BLaER1 treated with 17β-estradiol and CSF1 and Interleukin-3, amounts not matched to agents 10 nM and 100 nM (cell line): ENCODE data around the gene CNOT6L.

Experiments used
- H3K27ac ChIP-seq, 11 experiments: shearing (Covaris generic); formaldehyde crosslinking; 2 replicates each; pipeline ENCODE4 v1.8.1; 2022
- H3K27me3 ChIP-seq, 11 experiments: shearing (Covaris generic); formaldehyde crosslinking; 2 replicates each; pipeline ENCODE4 v1.8.1; 2022
- H3K36me3 ChIP-seq, 11 experiments: shearing (Covaris generic); formaldehyde crosslinking; 2 replicates each; pipeline ENCODE4 v1.8.1; 2022
- H3K4me1 ChIP-seq, 10 experiments: shearing (Covaris generic); formaldehyde crosslinking; 2 replicates each; pipeline ENCODE4 v1.8.1; 2022
- H3K4me2 ChIP-seq, 11 experiments: shearing (Covaris generic); formaldehyde crosslinking; 2 replicates each; pipeline ENCODE4 v1.8.1; 2022
- H3K4me3 ChIP-seq, 10 experiments: shearing (Covaris generic); formaldehyde crosslinking; 2 replicates each; pipeline ENCODE4 v1.8.1; 2022
- H3K9ac ChIP-seq, 11 experiments: shearing (Covaris generic); formaldehyde crosslinking; 2 replicates each; pipeline ENCODE4 v1.8.1; 2022
- H3K9me3 ChIP-seq, 11 experiments: shearing (Covaris generic); formaldehyde crosslinking; replicated peaks in 1 of 11; 2 replicates each; pipeline ENCODE4 v1.8.1; 2022
- H4K20me1 ChIP-seq, 11 experiments: shearing (Covaris generic); formaldehyde crosslinking; 2 replicates each; pipeline ENCODE4 v1.8.1; 2022
- Cebpa-rat ChIP-seq, 11 experiments: shearing (Covaris generic); IDR thresholded peaks; 2 replicates each; pipeline ENCODE4 v1.8.1; 2022

The CNOT6L gene

DNA sequence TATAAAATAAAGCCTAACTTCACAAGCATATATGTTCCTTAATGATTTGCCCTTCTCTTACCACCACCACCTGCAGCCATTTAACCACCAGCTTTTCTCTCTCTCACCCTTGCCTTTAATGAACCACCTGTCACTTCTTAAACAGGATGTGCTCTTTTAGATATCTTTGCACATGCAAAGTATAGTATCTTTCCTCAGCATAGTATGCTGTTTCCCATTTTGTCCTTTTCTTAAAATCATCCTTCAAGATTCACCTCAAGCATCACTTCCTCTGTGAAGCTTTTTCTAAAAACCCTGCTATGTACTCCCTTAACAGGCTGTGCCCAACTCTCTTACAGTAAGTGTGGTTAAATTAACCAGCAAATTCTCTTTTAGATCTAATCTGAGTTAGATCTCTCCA is 8.2 kb upstream of the CNOT6L start:
- no peaks in the 10 kb centered on the region for H4K20me1 ChIP-seq
- H3K9me3 ChIP-seq, result no peaks in the 10 kb centered on the region
- no peak overlapping the region for H3K4me3 ChIP-seq
- H3K36me3 ChIP-seq, result no peaks in the 10 kb centered on the region
- no peak overlapping the region for H3K9ac ChIP-seq
- H3K27me3 ChIP-seq, result no peaks in the 10 kb centered on the region
- H3K4me2 ChIP-seq, result no peak overlapping the region
- H3K27ac ChIP-seq, result no peak overlapping the region
- H3K4me1 ChIP-seq, result peaks cover 0 to 6% (median 2%) of the 10 kb centered on the region in 10 experiments; a peak in 8 of 20 replicates
- TF ChIP-seq Cebpa-rat (IDR thresholded peaks at IDR 0.05), result no peak

DNA sequence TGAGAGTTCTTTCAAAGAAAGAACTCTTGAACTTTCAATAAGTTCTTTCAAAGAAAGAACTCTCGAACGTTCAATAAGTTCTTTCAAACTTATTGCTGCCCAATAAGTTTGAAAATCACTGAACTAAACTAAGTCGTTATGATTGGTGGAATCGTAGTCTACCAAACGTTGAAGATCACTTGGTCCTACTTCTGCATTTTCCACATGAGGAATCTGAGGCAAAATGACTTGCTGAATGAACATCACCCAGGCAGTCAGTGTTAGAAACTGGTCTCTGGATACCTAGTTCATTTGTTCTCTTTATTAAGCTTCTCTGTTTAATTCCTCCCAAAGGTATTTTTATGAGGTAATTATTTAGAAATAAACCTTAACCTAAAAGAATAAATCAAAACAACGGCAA is 7.1 kb upstream of the CNOT6L start:
- Histone ChIP-seq H3K4me1 (peaks cover 8 to 16% (median 11%) of the 10 kb centered on the region in 10 experiments), H3K36me3 (no peaks in the 10 kb centered on the region), H3K4me2 (no peak overlapping the region), H3K4me3 (no peak overlapping the region), H4K20me1 (no peaks in the 10 kb centered on the region), H3K27me3 (no peaks in the 10 kb centered on the region), H3K9me3 (no peaks in the 10 kb centered on the region), H3K27ac (no peak overlapping the region), H3K9ac (no peak overlapping the region)
- TF ChIP-seq Cebpa-rat (IDR thresholded peaks at IDR 0.05), result no peak

DNA sequence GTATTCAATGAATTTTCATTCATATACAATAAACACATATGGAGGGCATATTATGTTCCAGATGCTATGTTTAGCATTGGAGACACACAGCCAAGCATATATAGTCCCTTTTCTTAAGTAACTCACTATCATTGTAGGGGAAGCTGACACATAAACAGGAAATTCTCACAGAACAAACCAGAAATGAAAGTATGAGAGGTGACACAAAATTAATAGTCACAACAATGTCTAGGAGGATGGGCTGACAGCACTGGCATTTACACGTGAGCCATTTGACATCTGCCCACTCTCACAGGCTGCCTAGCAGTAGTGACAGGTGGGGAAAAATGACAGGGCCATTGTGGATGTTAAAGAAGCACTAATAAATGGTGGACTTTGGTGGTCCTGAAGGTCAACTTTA is 2.6 kb upstream of the CNOT6L start:
- H3K27ac ChIP-seq, result peak overlapping the region in 9 of 11 experiments; percentile 39 to 96 (median 92); a peak in 12 of 22 replicates
- no peak overlapping the region for H3K4me3 ChIP-seq
- peak overlapping the region in 3 of 11 experiments; percentile 96 to 97 (median 96); a peak in 2 of 22 replicates for H3K9ac ChIP-seq
- peak overlapping the region; percentile 74 to 95 (median 87) for H3K4me2 ChIP-seq
- no peaks in the 10 kb centered on the region for H3K36me3 ChIP-seq
- H4K20me1 ChIP-seq, result peaks cover 7 to 16% (median 12%) of the 10 kb centered on the region in 11 experiments; a peak in 16 of 22 replicates
- peaks cover 23 to 33% (median 26%) of the 10 kb centered on the region in 10 experiments for H3K4me1 ChIP-seq
- H3K9me3 ChIP-seq, result no peaks in the 10 kb centered on the region
- no peaks in the 10 kb centered on the region for H3K27me3 ChIP-seq
- no peak for TF ChIP-seq Cebpa-rat (IDR thresholded peaks at IDR 0.05)

DNA sequence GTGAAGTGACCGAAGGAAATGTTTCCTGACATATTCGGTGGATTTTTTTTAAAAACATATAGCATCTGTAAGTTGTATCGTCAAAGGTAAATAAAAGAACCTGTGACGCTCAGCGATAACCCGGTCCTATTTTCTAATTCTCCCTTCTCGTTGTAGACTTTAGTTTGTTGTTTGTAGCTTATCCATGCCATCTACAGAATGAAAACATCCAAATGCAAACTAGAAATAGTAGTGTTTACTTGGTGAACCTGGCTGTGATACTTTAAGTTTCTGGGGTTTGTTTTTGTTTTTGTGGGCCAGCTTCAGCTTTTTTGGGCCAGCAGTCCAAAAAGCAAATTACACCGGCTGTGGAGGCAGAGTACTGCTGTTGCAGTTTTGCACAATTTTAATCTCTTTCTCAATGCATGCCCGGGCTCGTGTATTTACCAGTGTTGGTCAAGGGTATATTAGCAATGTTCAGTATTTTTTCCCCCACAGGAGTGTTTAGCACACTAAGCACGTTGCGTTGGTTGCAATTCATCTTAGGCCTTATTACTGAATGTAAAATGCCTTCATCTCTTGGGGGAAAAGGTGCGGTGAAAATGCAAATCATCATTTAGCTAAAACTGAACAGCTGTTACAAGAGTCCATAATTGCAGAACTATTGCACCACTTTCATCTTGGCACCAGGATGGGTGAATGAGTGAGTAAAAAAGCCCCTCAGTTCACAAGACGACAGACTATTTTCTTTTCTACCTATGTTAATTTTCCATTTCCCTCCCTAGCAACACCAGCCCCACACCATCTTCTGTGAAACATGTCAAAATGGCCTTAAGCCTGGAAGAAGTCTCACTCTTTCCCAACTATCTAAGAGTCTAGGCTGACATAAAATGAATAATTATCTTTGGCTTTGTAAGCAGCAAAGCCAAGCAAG is 1.7 kb upstream of the CNOT6L start:
- peaks cover 7 to 24% (median 19%) of the 10 kb centered on the region in 11 experiments; a peak in 17 of 22 replicates for H4K20me1 ChIP-seq
- H3K4me2 ChIP-seq, result peak overlapping the region; percentile 74 to 95 (median 87)
- no peaks in the 10 kb centered on the region for H3K27me3 ChIP-seq
- peak overlapping the region; percentile 93 to 97 (median 95) for H3K9ac ChIP-seq
- H3K9me3 ChIP-seq, result no peaks in the 10 kb centered on the region
- peak overlapping the region; percentile 78 to 95 (median 90) for H3K4me3 ChIP-seq
- H3K36me3 ChIP-seq, result no peaks in the 10 kb centered on the region
- peaks cover 23 to 38% (median 33%) of the 10 kb centered on the region in 10 experiments for H3K4me1 ChIP-seq
- H3K27ac ChIP-seq, result peak overlapping the region; percentile 89 to 96 (median 93)
- peak in 3 of 11 experiments; percentile 26 to 49 (median 29); a peak in 4 of 22 replicates for TF ChIP-seq Cebpa-rat (IDR thresholded peaks at IDR 0.05)

DNA sequence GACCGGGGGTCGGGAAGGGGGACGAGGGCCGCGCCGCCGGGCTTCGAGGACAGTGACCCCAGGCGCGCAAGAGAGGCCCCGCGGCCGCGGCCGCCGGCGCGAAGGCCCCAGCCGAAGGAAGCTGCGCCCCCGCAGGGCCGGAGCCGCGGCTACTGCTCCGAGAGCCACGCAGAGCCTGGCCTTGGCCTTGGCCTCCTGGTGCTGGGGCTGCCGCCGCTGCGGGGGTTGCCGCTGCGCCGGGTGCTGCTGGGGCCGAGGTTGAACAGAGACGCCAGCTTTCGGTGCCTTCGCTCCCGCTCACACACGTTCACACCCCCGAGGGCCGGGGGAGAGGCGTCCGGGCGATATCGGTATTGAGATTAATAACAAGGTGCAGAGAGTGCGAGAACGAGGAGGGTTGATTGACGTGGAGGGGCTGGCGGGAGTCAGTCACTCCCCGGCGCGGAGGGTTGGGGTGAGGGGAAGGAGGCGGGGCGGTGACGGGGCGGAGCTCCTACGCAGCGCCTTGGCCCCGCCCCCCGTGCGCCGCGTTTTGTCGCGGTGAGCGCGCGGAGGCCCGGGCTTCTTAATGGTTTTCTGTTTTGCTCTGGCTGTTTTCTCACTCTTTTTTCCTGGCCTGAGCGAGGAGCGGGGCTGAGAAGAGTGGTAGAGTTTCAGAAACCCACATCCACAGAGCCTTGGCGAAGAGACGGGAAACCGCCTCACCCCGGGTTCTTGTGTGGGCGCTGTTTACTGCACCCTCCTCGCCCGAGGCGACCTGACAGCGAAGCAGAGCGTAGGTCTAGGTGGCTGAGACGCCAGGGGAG is 878 bp upstream of the CNOT6L start:
- Histone ChIP-seq H3K27me3 (no peaks in the 10 kb centered on the region), H4K20me1 (peaks cover 13 to 33% (median 28%) of the 10 kb centered on the region in 11 experiments; a peak in 18 of 22 replicates), H3K4me2 (peak overlapping the region; percentile 74 to 95 (median 87)), H3K9ac (peak overlapping the region; percentile 93 to 97 (median 95)), H3K4me1 (peaks cover 29 to 45% (median 39%) of the 10 kb centered on the region in 10 experiments), H3K36me3 (no peaks in the 10 kb centered on the region), H3K27ac (peak overlapping the region; percentile 89 to 96 (median 93)), H3K9me3 (no peaks in the 10 kb centered on the region), H3K4me3 (peak overlapping the region; percentile 78 to 95 (median 90))
- TF ChIP-seq Cebpa-rat (IDR thresholded peaks at IDR 0.05), result no peak

DNA sequence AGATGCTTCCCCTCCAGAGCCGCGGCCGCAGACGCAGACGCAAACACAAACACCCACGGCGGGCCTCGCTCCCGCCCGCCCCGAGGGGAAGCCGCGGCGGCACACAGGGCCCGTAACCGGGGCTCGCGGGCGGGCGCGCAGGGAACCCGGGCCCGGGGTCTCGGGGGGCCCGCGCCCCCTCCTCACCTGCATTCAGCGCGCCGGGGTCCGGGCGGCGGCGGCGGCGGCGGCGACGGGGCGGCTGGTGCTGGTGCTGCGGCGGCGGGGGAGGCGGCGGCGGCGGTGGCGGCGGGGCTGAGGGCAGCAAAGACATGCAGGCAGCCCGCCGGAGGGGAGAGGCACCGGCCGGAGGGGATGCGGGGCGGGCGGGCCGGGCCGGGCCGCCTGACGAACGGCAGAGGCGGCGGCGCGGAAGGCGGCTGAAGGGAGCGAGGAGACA is 255 bp upstream of the CNOT6L start:
- Histone ChIP-seq H3K4me1 (peaks cover 29 to 47% (median 39%) of the 10 kb centered on the region in 10 experiments), H3K27me3 (no peaks in the 10 kb centered on the region), H3K4me2 (peak overlapping the region; percentile 71 to 95 (median 87); a peak in 21 of 22 replicates), H3K27ac (peak overlapping the region; percentile 89 to 96 (median 93)), H4K20me1 (peaks cover 13 to 39% (median 31%) of the 10 kb centered on the region in 11 experiments; a peak in 18 of 22 replicates), H3K9me3 (no peaks in the 10 kb centered on the region), H3K4me3 (peak overlapping the region; percentile 78 to 95 (median 90)), H3K9ac (peak overlapping the region; percentile 93 to 97 (median 95)), H3K36me3 (no peaks in the 10 kb centered on the region)
- TF ChIP-seq Cebpa-rat (IDR thresholded peaks at IDR 0.05), result no peak

DNA sequence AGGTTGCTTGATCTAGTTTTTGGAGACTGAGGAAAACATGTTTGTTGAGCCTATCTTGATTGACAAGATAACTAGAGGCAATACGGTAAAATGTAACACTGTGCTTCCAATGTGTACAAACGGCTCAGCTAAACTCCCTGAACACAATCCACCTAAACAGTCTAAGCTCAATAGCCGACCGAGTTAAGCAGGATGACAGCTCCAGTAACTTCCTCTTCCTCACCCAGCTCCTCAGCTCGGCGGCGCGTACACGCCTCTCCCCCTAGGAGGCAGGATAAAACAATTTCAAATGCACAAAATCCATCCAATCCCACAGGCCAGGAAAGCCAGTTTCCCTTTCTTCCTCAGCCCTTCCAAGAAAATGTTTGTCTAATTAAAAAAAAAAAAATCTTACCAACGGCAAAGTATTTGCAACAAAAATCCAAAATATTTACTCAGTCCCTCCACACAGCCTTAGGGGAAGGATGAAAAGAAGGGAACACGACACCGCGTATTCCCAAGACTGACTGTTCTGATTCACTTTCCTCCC is 1.0 kb downstream of the CNOT6L start:
- TF ChIP-seq Cebpa-rat (IDR thresholded peaks at IDR 0.05), result no peak
- H3K4me3 ChIP-seq, result peak overlapping the region; percentile 78 to 95 (median 90)
- no peaks in the 10 kb centered on the region for H3K36me3 ChIP-seq
- peaks cover 13 to 50% (median 31%) of the 10 kb centered on the region in 11 experiments; a peak in 18 of 22 replicates for H4K20me1 ChIP-seq
- H3K4me2 ChIP-seq, result peak overlapping the region; percentile 72 to 95 (median 87)
- H3K27ac ChIP-seq, result peak overlapping the region; percentile 89 to 96 (median 93)
- peaks cover 29 to 55% (median 39%) of the 10 kb centered on the region in 10 experiments for H3K4me1 ChIP-seq
- peaks cover 0 to 1% (median 0%) of the 10 kb centered on the region in 11 experiments; a peak in 1 of 22 replicates for H3K9me3 ChIP-seq
- peak overlapping the region; percentile 93 to 97 (median 95) for H3K9ac ChIP-seq
- H3K27me3 ChIP-seq, result no peaks in the 10 kb centered on the region
